HG02798 (cell line): ENCODE data around the gene CLEC10A.
"Not testable (repeated sequence)": the region's sequence is repeated elsewhere in the genome, so short reads cannot be mapped to it uniquely, and the experiment has no call there.

ENCODE experiments used
- ATAC-seq: cut with Tn5 transposase; IDR thresholded peaks from one replicate; pipeline ENCODE4 v1.9.1; 2021; ENCODE audit warnings: mild to moderate bottlenecking; ENCODE audit not compliant: unreplicated experiment, poor library complexity

The CLEC10A gene

GRCh38 chr17:7109461-7110322 lies 29.6 kb upstream of the CLEC10A start:
- ATAC-seq = no peak

- ATAC-seq = no peak
These were observed 28.9 kb upstream of the CLEC10A start for GRCh38 chr17:7108981-7109380.

GRCh38 chr17:7108560-7108925 lies 28.5 kb upstream of the CLEC10A start:
- ATAC-seq = no peak

GRCh38 chr17:7107795-7108559 lies 27.9 kb upstream of the CLEC10A start:
- ATAC-seq = no peak

- ATAC-seq = no peak
These were observed 27.1 kb upstream of the CLEC10A start for GRCh38 chr17:7107012-7107754.

GRCh38 chr17:7102421-7102820 lies 22.4 kb upstream of the CLEC10A start:
- no peak for ATAC-seq

GRCh38 chr17:7101531-7101930 lies 21.5 kb upstream of the CLEC10A start:
- ATAC-seq = no peak

GRCh38 chr17:7100641-7101379 lies 20.8 kb upstream of the CLEC10A start:
- ATAC-seq = not testable (repeated sequence)

- ATAC-seq = no peak
These were observed 18.9 kb upstream of the CLEC10A start for GRCh38 chr17:7098802-7099459.

GRCh38 chr17:7097940-7098339 lies 17.9 kb upstream of the CLEC10A start:
- ATAC-seq = no peak

GRCh38 chr17:7095625-7096024 lies 15.6 kb upstream of the CLEC10A start:
- ATAC-seq = no peak

- no peak for ATAC-seq
These were observed 14.6 kb upstream of the CLEC10A start for GRCh38 chr17:7094652-7095019.

- not testable (repeated sequence) for ATAC-seq
These were observed 11.4 kb upstream of the CLEC10A start for GRCh38 chr17:7091311-7092005.

- ATAC-seq = not testable (repeated sequence)
These were observed 9.5 kb upstream of the CLEC10A start for GRCh38 chr17:7089570-7089969.

GRCh38 chr17:7088442-7088841 lies 8.4 kb upstream of the CLEC10A start:
- not testable (repeated sequence) for ATAC-seq

- no peak for ATAC-seq
These were observed 4.0 kb upstream of the CLEC10A start for GRCh38 chr17:7084088-7084487.

- no peak for ATAC-seq
These were observed 3.5 kb upstream of the CLEC10A start for GRCh38 chr17:7083592-7083991.

- ATAC-seq = no peak
These were observed 1.5 kb upstream of the CLEC10A start for GRCh38 chr17:7081341-7082062.
